ENCODE results near the gene PLAAT1. TPM values are rescaled to one million over a fixed set of nuclear protein-coding genes. Genes with fewer than 3 reads are reported as not detected.

The PLAAT1 gene
- 10 to 100 TPM in 3 of 4 donors, 1 to 10 TPM in 1; 5.9 to 15.0 (median 10.6) TPM for total RNA-seq

- H3K36me3 ChIP-seq = no peaks in the 10 kb centered on the region
- H3K27ac ChIP-seq = peak within 1 kb of the TSS; percentile 41 to 65 (median 50)
- H3K4me3 ChIP-seq (replicated peaks in 1 of 3) = peak within 1 kb of the TSS in 2 of 3 donors; percentile 48 to 52
- DNase-seq = peak; percentile 85 to 88
- no peaks in the 10 kb centered on the region for H3K9me3 ChIP-seq
- WGBS, 2 donors = 1 to 4% methylated on average over 23 to 27 of the region's 93 CpGs
- TF ChIP-seq POLR2A (IDR thresholded peaks at IDR 0.05) = peak in 1 of 2 donors; percentile 26
- no peak for TF ChIP-seq CTCF (IDR thresholded peaks at IDR 0.05)
- H3K27me3 ChIP-seq = no peaks in the 10 kb centered on the region
- peaks cover 0 to 4% of the 10 kb centered on the region in 2 donors for H3K4me1 ChIP-seq
- intact Hi-C loops (cut with DNase I) = no loop called here
Measured at GRCh38 chr3:193240850-193241706, at the start of gene PLAAT1. PLAAT1 (plus strand) TSS chr3:193241222; CDS start chr3:193255651, 14,429 bp downstream.

- TF ChIP-seq CTCF (IDR thresholded peaks at IDR 0.05) = no peak
- TF ChIP-seq POLR2A (IDR thresholded peaks at IDR 0.05) = no peak
- DNase-seq = no peak
- Histone ChIP-seq H3K36me3 (no peaks in the 10 kb centered on the region), H3K9me3 (no peaks in the 10 kb centered on the region), H3K27me3 (no peaks in the 10 kb centered on the region), H3K4me3 (replicated peaks in 1 of 3) (no peak overlapping the region), H3K4me1 (no peaks in the 10 kb centered on the region), H3K27ac (no peak overlapping the region)
- WGBS, 2 donors = 45 to 51% methylated on average over 3 of the region's 3 CpGs
- intact Hi-C loops (cut with DNase I) = loop anchor here (10.0 kb wide), 1 partner anchor 380 kb away; no protein-coding TSS in a partner anchor
Measured at GRCh38 chr3:193194371-193194770, 46.7 kb upstream of the PLAAT1 start.

GRCh38 chr3:193196746-193197145 is 44.3 kb upstream of the PLAAT1 start:
- no peaks in the 10 kb centered on the region for H3K27me3 ChIP-seq
- no peaks in the 10 kb centered on the region for H3K4me1 ChIP-seq
- intact Hi-C loops (cut with DNase I) = loop anchor here (10.0 kb wide), 1 partner anchor 378 kb away; no protein-coding TSS in a partner anchor
- no peaks in the 10 kb centered on the region for H3K9me3 ChIP-seq
- DNase-seq = no peak
- H3K27ac ChIP-seq = no peak overlapping the region
- WGBS, 2 donors = 90 to 93% methylated on average over 2 of the region's 2 CpGs
- H3K4me3 ChIP-seq (replicated peaks in 1 of 3) = no peak overlapping the region
- no peaks in the 10 kb centered on the region for H3K36me3 ChIP-seq
- TF ChIP-seq POLR2A (IDR thresholded peaks at IDR 0.05) (no peak), CTCF (IDR thresholded peaks at IDR 0.05) (no peak)

- H3K4me3 ChIP-seq (replicated peaks in 1 of 3) = no peak overlapping the region
- H3K27me3 ChIP-seq = no peaks in the 10 kb centered on the region
- no peak for DNase-seq
- H3K36me3 ChIP-seq = no peaks in the 10 kb centered on the region
- intact Hi-C loops (cut with DNase I) = no loop called here
- no peak overlapping the region for H3K27ac ChIP-seq
- no peaks in the 10 kb centered on the region for H3K9me3 ChIP-seq
- TF ChIP-seq POLR2A (IDR thresholded peaks at IDR 0.05) (no peak), CTCF (IDR thresholded peaks at IDR 0.05) (no peak)
- peaks cover 0 to 6% of the 10 kb centered on the region in 2 donors for H3K4me1 ChIP-seq
- WGBS, 2 donors = 45 to 49% methylated on average over 5 of the region's 5 CpGs
Measured at GRCh38 chr3:193207290-193208273, 33.4 kb upstream of the PLAAT1 start.

Data from thyroid gland (tissue), 4 donors.